Measurements from ENCODE around the gene ACOX2. TPM values are rescaled to one million over a fixed set of nuclear protein-coding genes. Genes with fewer than 3 reads are reported as not detected.

The ACOX2 gene
- total and polyA plus RNA-seq, 10 of the 15 experiments (the other 5 are each of a cell fraction or from before 2014, with no cell fraction given), result 0.72 TPM; not detected in 9

DNA sequence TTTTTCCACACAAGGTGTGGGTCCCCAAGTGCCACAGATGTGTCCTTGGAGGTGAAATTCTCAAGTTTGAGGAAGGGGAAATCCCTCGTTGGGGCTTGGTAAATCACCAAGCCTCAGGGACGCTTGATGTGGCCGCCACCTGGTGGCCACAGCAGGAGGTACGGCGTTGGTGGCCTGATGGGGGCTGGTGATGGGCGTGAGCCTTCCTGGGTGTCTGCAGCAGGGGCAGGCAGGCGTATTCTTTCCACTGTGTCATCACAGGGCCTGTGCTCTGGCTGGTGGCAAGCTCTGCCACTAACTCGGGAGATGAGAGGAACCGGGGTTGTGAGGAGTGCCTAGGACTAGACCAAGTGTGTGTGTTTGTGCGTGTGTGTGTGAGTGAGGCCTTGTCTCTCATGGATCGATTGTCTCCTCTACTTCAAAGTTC is 4.2 kb downstream of the ACOX2 start (continued):
- TF ChIP-seq CEBPZ (IDR thresholded peaks at IDR 0.05; ENCODE audit: low read depth, low read length), result no peak
- peak; percentile 71; the same call in 1 of the 2 replicates for TF ChIP-seq HDGF (IDR thresholded peaks at IDR 0.05)
- TF ChIP-seq SMC3 (IDR thresholded peaks at IDR 0.05; ENCODE audit: borderline replicate concordance, low read length), result peak; percentile 99

DNA sequence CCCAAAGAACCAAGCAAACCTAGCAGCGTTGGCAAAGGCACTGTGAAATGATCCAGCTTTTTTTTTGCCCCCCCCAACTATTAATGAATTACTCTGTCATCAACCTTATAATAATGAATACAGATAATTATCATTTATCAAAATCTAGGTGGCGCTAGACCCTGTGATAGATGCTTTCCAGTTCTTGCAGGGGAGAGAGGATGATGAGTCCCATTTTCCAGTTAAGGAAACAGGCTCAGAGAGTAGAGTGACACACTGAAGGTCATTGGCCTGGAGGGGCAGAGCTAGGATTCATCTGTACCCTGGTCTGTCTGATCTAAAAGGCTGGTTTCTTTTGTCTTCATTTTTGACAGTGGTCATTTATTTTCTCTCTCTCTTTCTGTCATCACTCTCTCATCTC is 5.0 kb downstream of the ACOX2 start:
- in situ Hi-C loops (cut with MboI), result loop anchor here (5.0 to 10.0 kb wide), 2 partner anchors 207 to 350 kb away; no protein-coding TSS in a partner anchor
- H3K27me3 ChIP-seq (replicated peaks in 1 of 2; ENCODE audit: control insufficient read depth in 2 of 2, insufficient read depth in 2 of 2, low read length in 1 of 2), result no peaks in the 10 kb centered on the region; a peak in 1 of 4 replicates
- no peak overlapping the region for H3K27ac ChIP-seq (ENCODE audit: control insufficient read depth, insufficient read depth)
- intact Hi-C loops (cut with micrococcal nuclease; ENCODE audit: unreplicated experiment), result loop anchor here (1.0 to 5.0 kb wide), 6 partner anchors 40 to 345 kb away; partner anchors contain the start of genes KCTD6 and PDHB
- H3K9ac ChIP-seq (ENCODE audit: control insufficient read depth, insufficient read depth, low read length), result no peak overlapping the region
- CTCF ChIA-PET, result interaction anchor here (0.6 to 4.5 kb wide), 17 partner anchors 9 to 1130 kb away, joined by 3 to 34 read pairs (median 4); partner anchors contain the start of genes HTD2, KCTD6 and RPP14
- SMC1A ChIA-PET (ENCODE audit: uncharacterized antibody, unreplicated experiment), result interaction anchor here (1.1 to 4.0 kb wide), 4 partner anchors 10 to 225 kb away, joined by 3 to 20 read pairs (median 6); partner anchors contain the start of genes HTD2, KCTD6 and RPP14
- H4K20me1 ChIP-seq (ENCODE audit: control insufficient read depth, insufficient read depth), result no peaks in the 10 kb centered on the region
- no peaks in the 10 kb centered on the region for H3K36me3 ChIP-seq (ENCODE audit: control insufficient read depth in 2 of 2, insufficient read depth in 2 of 2, low read length in 1 of 2)
- no peaks in the 10 kb centered on the region for H3K9me3 ChIP-seq (replicated peaks; ENCODE audit: control insufficient read depth, insufficient read depth, low read length)
- WGBS (ENCODE audit: insufficient coverage, insufficient replicate concordance, low lambda C conversion rate, missing lambda C conversion rate), result 3% methylated on average over 2 of the region's 2 CpGs
- DNase-seq (ENCODE audit: low read depth, low spot score), result no peak
- no peak overlapping the region for H3K4me2 ChIP-seq (ENCODE audit: control insufficient read depth, insufficient read depth)
- no peak overlapping the region for H3K4me3 ChIP-seq
- BruUV-seq (replicated peaks), result no TSS peak
- no peak for FAIRE-seq
- RAD21 ChIA-PET (ENCODE audit: unreplicated experiment), result interaction anchor here (0.9 to 1.3 kb wide), 5 partner anchors 39 to 344 kb away, joined by 3 to 4 read pairs (median 3); no protein-coding TSS in a partner anchor
- no peaks in the 10 kb centered on the region for H3K79me2 ChIP-seq (ENCODE audit: control insufficient read depth, insufficient read depth, low read length)
- H3K4me1 ChIP-seq (ENCODE audit: control insufficient read depth, insufficient read depth, low read length), result no peaks in the 10 kb centered on the region
- TF ChIP-seq ESRRA (IDR thresholded peaks at IDR 0.05; ENCODE audit: low read length), result no peak
- TF ChIP-seq, protein P1, sequence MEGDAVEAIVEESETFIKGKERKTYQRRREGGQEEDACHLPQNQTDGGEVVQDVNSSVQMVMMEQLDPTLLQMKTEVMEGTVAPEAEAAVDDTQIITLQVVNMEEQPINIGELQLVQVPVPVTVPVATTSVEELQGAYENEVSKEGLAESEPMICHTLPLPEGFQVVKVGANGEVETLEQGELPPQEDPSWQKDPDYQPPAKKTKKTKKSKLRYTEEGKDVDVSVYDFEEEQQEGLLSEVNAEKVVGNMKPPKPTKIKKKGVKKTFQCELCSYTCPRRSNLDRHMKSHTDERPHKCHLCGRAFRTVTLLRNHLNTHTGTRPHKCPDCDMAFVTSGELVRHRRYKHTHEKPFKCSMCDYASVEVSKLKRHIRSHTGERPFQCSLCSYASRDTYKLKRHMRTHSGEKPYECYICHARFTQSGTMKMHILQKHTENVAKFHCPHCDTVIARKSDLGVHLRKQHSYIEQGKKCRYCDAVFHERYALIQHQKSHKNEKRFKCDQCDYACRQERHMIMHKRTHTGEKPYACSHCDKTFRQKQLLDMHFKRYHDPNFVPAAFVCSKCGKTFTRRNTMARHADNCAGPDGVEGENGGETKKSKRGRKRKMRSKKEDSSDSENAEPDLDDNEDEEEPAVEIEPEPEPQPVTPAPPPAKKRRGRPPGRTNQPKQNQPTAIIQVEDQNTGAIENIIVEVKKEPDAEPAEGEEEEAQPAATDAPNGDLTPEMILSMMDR (IDR thresholded peaks at IDR 0.05 in 2 of 3, conservative IDR thresholded peaks at IDR 0.05 in 1 of 3; ENCODE audit: control insufficient read depth in 2 of 3, extremely low read depth in 1 of 3, insufficient read depth in 1 of 3, low read depth in 3 of 3, low read length in 3 of 3), result peak in 1 of 3 experiments; percentile 27; a peak in 2 of 6 replicates
- no peak for TF ChIP-seq CHD4 (IDR thresholded peaks at IDR 0.05)
- POLR2A ChIA-PET, result no interaction called here
- no peak for ATAC-seq
- H2AFZ ChIP-seq (ENCODE audit: control insufficient read depth, low read depth, low read length), result no peak overlapping the region
